SKM-1 (cell line): ENCODE results near the gene RPS28.

ENCODE experiments used
- DNase-seq: peaks from one replicate; lab custom pipeline; 2025; ENCODE audit not compliant: unreplicated experiment; lab: John Stamatoyannopoulos, UW

The RPS28 gene

DNA sequence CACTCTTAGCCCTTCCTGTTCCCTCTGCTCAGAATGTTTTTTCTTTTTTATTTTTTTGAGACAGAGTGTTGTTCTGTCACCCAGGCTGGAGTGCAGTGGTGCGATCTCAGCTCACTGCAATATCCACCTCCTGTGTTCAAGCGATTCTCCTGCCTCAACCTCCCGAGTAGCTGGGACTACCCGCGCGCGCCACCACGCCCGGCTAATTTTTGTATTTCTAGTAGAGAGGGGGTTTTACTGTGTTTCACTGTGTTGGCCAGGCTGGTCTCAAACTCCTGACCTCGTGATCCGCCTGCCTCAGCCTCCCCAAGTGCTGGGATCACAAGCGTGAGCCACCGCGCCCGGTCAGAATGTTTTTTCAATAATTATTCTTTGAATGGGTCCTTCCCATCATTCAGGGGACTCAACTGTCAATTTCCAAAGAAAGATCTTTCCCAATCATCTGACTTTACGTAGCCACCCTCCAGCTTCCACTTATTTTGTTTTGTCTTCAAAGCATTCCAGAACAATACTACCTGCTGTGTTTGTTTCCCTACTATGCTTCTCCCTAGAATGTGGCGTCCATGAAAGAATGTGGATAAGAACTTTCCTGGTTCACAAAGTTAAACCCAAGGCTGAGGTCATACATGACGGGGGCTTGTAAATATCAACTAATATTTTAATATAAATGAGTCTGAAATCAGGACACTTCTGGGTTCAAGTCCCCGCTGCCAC is 1.3 kb upstream of the RPS28 start:
- no peak for DNase-seq

DNA sequence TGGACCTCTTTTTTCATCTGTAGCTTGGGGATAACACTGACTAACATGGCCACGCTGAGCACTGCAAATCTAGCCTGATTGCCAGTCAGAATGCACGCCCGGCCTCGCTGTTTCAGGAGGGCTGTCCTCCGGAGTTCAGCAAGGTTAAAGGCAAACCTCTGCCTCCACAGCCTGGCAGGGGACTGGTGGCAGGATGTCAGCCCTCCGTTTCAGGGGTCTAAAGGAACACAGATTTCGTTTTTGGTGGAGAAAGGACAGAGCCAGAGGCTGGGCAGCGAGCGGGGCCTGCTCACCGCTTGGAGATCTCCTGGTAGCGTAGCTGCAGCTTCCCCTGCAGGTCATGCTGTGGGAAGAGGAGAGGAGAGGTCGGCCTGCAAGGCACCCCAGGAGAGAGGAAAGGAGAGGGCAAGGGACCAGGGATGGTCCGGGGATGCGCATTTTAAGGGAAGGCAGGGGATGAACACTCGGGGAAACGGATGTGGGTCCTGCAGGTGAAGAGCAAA is 681 bp upstream of the RPS28 start:
- no peak for DNase-seq

DNA sequence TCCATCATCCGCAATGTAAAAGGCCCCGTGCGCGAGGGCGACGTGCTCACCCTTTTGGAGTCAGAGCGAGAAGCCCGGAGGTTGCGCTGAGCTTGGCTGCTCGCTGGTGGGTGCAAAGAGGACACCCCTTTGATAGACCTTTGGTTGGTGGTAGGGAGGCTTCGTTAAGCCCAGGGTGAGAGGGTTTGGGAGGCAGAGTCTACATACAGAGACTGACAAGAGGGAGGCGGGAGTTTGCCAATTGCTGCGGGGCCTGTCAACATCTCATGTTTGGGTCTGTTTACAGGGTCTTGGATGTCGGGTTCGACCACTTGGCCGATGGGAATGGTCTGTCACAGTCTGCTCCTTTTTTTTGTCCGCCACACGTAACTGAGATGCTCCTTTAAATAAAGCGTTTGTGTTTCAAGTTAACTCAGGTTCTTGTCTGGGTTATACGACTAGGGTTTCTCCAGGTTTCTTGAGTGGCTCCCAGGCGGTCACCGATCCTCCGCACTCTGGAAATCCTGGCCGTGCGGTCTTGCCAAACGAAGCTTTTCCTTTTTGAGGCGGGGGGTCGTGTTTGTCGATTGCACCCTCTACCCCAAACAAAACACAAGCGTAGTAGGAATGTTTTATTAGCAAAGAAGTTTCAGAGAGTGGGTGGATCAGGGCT is 816 bp downstream of the RPS28 start:
- no peak for DNase-seq

DNA sequence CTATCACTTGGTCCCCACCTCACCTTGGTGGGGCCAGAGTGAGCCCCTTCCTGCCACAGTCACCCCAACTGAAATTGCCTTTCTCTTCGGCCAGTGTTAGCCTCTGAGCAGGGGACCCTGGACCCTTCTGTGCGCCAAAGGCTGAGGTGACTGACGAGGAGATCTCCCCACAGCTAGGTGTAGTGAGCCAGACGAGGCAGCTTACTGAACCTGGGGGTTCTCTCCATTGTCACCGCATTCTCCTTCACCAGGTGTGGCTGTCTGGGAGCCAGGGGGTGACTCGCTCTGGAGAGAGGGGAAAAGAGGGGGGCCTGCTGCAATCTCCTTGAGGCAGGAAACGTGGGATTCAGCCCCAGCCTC is 1.3 kb downstream of the RPS28 start:
- no peak for DNase-seq

DNA sequence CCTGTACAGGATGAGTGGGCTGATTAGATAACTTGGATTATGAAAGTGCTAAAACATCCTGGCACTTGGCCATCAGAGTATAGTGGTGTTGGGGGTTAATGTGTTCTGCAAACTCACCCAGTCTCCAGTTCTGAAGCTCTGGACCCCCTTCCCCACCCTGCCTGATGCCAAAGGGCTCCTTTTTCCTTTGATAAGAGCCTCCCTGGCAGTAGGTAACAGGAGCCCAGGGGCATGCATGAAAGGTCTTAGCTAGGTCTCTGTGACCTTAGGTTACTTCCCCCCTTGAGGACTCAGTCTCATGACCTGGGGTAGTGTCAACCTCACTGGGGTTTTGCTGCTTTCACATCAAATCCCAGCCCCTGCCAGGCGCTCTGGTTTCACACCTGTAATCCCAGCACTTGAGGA is 2.5 kb downstream of the RPS28 start:
- DNase-seq: no peak

DNA sequence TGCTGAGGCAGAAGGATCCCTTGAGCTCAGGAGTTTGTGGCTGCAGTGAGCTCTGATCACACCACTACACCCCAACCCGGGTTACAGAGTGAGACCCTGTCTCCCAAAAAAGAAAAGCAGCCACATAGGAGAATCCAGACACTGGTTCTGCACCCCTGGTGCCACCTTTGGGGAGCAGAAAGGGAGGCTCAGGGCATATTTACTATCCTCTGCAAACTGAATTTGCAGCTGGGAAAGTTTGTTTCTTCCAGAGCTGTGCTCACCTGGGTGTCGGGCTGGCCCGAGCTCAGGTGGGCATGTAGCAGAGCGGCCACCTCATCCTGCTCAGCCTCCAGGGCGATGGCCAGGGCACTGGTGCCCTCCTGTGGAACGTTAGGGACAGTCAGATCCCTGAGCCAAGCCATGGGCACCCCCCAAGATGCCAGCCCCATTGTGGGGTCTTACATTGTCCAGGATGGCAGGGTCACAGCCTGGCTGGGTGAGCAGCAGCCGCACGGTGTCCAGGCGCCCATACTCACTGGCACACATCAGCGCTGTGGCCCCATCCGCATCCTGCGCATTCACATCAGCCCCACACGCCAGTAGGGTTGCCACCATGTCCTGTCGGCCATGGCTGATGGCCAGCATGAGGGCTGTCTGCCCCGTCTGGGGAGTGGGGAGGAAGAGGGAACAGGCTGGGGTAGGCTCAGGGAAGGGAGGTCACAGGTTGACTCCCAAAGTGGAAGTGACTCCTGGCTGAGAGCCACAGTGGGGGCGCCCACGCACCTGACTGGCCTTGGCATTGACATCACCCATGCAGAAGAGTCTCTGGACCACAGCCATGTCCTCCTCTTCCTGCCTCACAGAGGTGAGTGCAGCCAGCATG is 3.1 kb downstream of the RPS28 start:
- no peak for DNase-seq

DNA sequence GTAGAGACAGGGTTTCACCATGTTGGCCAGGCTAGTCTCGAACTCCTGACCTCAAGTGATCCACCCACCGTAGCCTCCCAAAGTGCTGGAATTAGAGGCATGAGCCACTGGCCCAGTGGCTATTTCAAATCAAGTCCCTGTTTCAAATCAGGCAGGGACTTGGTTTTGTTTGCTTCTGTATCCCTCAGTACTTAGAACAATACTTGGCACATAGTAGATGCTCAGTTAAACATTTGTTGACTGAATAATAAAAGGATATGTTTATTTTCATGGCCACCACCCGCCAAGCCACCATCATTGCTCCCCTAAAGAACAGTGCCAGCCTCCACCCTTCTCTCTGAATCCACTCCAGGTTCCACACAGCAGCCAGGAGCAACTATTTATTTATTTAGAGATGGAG is 4.2 kb downstream of the RPS28 start:
- no peak for DNase-seq

DNA sequence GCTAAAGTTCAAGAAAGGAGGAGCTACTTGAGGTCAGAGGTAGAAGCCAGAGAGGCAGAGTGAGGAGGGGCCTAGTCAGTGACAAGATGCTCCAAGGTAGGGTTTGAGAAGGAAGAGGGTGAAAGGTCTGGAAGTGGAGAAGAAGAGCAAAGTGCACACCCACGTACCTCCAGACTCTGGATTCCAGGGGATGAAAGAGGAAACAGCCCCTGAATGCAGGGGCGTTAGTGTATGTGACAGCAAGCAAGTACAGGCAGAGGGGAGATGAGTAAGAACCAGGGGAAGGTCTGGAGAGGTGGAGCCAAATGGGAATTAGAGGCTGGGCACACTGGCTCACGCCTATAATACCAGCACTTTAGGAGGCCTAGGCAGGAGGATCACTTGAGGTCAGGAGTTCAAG is 8.7 kb downstream of the RPS28 start:
- no peak for DNase-seq

DNA sequence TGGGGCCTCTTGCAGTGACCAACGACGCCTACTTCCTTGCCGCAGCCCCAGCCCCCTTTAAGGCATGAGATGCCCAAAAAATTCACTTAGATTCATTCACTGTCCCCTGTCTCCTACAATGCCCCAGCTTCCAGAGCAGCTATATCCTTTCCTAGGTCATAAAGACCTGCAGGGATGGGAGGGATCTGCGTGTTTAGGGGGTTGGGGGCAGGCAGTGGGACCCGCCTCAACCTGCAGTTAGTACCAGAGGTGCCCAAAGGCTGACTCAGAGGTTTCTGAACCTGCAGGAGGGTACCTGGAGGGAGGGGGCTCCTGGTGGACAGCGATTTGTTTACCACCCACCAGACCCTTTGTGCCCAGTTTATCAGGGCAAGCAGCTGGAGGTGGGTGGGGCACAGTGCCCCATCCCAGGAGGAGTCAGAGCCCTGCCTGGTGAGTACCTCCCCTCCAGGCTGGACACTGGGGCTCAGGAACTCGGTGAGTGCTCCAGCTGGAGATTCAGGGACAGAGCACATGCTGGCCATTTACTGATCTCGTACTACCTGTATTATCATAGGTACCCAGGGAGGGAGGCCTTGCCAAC is 10.1 kb downstream of the RPS28 start:
- no peak for DNase-seq

DNA sequence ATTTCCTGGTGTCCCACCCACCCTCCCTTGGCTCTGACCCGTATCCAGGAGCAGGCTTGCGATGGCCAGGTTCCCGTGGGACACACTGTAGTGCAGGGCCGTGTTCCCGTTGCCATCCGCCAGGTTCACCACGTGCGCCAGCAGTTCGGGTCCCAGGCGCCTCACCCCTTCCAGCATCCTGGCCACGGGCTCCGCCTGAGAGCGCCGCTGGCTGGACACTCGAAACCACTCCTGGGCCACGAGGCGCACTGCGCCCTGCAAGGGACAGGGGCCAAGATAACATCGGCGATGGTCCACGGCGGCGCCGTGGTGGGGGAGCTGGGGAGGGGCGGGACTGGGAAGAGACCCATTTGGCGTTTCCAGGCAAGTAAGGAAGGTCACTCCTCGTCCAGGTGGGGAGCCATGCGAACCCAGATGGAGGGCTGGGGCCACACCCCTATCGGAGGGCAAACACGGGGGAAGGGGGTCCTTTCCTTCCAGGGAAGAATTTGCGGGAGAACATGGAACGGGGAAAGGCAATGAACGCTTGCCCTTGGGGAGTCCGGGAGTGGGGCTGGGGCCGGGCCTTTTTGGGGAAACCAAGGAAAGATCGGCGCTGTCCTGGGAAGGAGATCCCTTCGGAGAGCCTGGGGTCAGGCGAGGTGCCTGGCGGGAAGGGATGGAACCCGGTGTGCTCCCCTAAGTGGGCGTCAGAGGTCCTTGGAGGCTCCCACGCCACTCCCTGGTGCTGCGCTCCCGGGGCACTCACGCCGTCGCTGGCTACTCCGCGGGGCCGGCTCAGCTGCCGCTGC is 11.9 kb downstream of the RPS28 start:
- no peak for DNase-seq

DNA sequence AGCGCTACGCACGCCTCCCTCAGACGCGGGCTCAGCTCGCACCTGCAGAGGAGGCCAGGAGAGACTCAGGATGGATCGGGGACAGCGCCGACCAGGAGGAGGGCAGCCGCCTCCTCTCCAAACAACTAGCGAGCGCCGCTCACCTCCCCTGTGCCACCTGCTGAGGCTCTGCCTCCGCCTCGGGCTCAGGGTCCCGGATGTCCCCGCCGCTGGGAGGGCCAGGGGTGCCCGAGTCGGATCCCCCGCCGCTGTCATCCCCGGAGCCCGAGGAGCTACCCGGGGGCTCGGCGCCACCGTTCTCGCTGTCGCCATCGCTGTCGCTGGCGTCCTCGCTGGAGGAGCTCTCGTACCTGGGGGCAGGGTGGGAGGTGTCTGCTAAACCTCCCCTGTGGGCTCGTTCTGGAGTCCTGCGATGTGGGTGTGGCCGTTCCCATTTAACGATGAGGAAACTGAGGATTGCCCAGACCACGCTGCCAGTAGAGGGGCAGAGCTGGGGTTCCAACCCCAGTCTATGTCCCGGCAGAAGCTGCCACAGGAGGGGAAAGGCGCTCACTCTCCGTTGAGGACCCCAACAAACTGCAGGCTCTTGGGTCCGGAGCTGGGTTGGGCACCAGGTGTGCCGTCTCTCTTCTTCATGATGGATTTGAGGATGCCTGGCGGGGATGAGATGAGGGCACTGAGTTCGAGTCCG is 12.6 kb downstream of the RPS28 start:
- no peak for DNase-seq

DNA sequence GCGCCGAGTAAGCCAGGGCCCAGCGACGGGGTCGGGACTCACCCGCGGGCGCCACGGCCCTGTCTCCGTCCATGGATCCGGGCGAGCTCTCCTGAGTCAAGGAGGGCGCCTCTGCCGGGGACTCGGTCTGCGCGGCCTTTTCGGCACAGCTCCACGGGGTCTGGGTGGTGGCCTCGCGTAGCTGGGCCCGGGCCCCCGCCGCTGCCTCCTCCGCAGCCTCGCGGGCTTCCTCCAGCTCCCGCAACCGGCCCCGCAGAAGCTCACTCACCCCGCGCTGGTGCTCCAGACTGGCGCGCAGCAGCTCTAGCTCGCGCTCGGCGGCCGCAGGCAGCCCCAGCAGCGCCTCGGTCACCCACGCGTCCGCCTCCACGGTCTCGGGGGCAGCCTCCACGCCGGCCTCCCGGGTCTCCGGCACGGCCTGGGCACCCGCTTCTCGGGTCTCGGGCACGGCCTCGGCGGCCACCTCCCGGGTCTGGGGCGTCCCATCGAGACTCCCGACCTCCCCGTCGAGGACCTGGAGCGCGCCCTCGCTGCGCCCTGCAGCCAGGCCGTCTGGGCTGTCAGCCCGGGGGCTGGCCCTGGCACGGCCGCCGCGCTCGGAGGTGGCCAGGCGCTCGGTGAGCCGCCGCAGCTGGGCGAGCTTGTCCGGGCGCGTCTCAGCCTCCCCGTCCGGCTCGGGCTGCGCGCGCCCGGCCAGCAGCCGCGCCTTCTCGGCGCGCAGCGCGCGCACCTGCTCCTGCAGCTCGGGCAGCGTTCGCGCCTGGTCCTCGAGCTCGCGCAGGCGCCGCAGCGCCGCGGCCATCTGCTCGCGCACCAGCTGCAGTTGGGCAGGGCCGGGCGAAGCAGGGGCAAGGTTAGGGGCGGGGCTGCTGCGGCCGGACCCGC is 13.4 kb downstream of the RPS28 start:
- no peak for DNase-seq

DNA sequence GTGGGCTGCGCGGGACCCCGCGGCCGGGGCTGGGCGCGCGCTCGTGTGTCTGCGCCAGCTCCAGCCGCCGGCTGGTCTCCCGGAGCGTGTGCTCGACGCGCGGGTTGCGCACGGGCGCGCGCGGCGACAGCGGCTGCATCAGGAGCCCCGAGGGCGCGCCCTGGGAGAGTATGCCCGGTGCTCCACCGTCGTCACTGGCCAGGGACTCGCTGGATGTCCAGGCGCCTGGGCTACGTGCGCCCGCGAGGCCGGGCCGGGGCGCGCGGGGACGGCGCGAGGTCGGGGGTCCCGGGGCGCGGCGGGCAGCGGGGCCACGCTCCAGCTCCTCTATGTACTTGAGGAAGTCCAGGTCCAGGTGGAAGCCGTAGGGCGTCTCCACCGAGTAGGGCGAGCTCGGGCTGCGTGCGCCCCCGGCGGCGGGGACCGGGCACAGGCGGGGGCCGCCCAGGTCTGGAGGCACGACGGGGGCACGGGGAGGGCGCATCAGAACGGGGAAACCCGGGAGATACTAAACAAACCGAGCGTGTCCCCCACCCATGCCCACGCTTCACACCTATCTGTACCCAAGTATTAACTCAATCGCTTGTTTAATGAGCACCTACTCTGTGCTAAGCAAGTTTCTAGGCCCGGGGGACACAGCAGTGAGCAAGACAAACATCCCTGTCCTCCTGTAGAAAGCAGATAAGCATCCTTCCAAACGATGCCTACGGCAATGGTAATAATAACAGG is 14.2 kb downstream of the RPS28 start:
- DNase-seq: no peak

DNA sequence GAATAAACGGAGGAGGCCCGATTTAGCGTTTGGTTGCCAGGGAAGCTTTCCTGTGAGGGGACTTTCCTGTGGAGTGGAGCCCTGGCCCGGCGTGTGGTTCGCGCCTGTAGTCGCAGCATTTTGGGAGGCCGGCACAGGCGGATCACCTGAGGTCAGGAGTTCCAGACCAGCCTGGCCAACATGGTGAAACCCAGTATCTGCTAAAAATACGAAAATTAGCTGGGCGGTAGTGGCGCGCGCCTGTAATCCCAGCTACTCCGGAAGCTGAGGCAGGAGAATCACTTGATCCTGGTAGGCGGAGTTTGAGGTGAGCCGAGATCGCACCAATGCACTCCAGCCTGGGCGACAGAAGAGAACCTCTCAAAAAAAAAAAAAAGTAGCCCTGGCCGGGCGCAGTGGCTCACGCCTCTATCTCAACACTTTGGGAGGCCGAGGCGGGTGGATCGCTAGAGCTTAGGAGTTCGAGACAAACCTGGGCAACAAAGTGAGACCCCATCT is 14.8 kb downstream of the RPS28 start:
- no peak for DNase-seq

DNA sequence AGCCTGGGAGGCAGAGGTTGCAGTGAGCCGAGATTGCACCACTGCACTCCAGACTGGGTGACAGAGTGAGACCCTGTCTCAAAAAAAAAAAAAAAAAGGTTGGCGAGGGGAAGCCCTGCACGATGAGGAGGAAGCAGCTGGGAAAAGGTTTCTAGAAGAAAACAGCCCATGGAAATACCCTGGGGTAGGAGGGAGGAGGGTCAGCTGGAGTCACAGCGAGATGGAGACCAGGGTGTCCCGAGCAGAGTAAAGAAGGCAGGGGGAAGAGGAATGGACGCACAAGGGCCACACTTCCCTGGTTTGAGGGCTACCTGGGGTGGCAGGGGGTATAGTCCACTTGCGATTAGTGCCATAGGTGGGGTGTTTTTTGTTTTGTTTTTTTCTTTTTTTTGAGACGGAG is 15.4 kb downstream of the RPS28 start:
- no peak for DNase-seq

DNA sequence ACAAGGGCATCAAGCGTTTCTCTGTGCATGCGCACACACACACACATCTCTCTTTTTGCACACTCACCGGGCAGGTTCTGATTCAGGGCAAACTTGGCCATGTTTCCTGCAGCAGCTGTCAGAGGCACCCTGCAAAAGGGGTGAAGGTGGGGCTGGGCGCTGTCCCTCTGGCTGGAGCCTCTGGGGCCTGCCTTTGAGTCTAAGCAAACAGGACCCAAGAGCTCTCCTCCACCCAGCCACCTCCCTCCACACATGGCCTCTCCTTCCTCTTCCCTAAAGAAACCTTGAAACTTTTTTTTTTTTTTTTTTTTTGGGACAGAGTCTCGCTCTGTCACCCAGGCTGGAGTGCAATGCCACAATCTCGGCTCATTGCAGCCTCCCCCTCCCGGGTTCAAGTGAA is 16.4 kb downstream of the RPS28 start:
- no peak for DNase-seq

DNA sequence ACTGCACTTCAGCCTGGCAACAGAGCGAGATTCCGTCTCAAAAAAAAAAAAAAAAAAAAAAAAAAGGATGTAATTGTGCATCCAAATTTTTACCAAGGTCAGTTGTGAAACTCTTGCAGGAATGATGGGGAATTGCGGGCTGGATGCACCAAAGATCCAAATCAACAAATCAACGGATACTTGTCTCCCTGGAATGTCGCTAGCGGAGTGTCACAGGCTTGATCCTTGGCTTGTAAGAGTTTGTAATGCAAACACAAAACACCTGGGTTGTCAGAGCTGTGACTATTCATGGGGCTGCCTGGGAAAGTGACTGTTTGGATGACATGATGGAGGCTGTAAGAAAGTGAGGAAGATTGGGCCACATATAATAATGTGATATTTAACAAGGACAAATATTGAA is 17.5 kb downstream of the RPS28 start:
- no peak for DNase-seq

DNA sequence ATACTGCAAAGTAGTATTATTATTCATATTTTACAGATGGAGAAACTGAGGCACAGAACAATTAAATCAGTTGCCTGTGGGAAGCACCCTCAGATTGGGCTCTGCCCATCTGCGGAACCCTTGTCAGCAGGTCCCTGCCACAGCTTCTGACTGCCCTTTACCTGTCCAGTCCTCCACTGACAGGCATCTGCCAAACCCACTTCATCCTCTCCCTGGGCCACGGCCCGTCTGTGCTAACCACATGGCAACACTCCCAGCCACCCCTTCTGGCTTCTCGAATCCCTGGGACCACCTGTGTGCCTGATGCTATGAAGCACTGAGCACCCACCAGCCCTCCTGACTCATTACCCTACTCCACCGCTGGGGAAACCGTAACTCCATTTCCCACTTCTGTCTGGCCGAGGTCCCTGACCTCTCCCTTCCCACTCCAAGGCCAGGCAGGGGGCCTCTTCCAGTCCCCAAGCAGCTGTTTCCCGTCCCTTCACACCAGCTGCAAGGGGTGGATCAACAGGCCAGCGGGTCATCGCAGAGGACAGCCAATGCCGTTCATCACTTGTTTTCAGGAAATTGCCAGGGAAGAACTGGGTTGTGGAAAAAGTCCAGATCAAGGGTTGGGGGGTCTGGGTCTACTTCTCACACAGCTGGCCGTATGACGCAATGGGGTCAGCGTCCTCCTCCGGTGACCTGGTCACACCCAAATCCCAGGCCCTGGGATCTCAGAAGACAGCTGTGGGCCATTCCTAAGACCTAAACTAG is 19.2 kb downstream of the RPS28 start:
- DNase-seq: no peak
